GM12801 (cell line): Measurements from ENCODE around the gene LPAR4.

ENCODE experiments used
- CTCF ChIP-seq: IDR thresholded peaks from one replicate; pipeline ENCODE4 v1.5.1; 2011; ENCODE audit warnings: control low read depth; ENCODE audit not compliant: insufficient read length; ENCODE audit errors: extremely low read depth

Gene LPAR4

DNA sequence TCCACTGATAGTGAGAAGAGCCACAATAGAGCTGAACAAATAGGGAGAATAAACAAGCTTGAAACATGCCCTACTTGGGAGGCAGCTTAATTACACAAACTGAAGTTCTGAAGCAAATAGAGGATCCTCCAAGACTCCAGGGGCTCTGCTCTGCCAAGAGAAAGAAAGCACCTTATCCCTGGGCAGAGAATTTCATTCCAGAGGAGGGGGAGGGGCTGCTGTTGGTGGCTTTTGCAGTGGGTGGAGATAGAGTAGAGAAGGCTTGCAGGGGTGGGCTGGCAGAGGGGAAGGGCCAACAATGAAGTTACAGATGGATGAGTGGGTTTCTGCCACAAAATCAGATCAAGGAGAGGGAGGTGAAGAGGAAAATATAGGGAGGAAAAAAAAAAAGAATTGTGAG is 1.0 kb upstream of the LPAR4 start:
- TF ChIP-seq CTCF: no peak

DNA sequence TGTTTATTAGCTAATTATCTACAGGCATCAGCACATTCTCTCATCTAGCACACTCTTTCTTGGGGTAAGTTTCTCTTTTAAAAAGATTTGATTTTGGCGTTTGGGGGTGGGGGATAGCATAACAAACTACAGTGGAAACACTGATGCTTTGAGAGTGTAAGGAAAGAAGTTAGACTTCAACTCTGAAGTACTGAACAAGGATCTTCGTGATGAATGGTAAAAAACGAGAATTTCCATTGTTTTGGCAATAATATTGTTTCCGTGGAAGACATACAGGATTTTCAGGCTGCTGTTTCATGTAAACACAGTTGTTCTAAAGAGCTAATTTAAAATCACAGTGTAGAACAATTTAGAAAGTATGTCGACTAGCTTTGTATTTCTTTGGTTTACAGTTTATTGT is 451 bp downstream of the LPAR4 start:
- TF ChIP-seq CTCF: no peak

DNA sequence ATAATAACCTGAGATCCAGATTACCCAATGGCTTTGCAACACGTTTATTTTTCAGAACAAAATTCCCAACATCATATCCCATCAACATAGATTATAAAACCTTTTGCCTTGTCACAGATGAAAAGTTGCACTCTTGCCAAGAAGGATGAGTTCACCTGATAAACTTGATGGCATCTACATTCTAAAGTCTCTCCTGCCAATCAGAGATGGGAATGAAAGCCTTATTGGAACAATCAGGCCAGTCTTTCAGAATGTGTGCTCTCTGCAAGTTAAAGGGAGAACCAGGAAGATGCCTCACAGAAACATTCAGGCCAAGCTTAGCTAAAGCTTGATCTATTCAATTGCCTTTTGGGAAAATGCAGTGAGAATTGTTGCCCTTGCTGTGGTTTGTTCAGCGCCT is 1.3 kb downstream of the LPAR4 start:
- TF ChIP-seq CTCF: no peak

GRCh38 chrX:78753571-78753970 is 6.1 kb downstream of the LPAR4 start:
- no peak for TF ChIP-seq CTCF

GRCh38 chrX:78754917-78755316 is 7.4 kb downstream of the LPAR4 start:
- no peak for TF ChIP-seq CTCF

DNA sequence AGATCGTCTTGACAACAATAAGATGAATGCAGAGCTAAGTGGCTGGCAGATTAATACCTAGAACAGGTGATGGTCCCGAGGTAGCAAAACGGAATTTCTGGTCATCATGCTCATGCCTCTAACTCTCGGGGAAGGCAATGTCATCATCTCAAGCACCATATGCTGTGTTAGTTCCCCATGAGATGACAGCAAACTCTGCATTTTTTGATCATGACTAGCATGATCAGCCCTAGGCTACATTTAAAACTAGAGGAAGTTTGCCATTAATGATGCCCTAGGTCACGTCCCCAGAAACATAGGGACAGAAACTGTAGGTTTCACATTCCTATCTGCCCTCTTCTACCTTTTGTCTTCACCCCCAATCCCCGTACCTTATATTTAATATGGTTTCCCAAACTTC is 11.6 kb downstream of the LPAR4 start:
- no peak for TF ChIP-seq CTCF

DNA sequence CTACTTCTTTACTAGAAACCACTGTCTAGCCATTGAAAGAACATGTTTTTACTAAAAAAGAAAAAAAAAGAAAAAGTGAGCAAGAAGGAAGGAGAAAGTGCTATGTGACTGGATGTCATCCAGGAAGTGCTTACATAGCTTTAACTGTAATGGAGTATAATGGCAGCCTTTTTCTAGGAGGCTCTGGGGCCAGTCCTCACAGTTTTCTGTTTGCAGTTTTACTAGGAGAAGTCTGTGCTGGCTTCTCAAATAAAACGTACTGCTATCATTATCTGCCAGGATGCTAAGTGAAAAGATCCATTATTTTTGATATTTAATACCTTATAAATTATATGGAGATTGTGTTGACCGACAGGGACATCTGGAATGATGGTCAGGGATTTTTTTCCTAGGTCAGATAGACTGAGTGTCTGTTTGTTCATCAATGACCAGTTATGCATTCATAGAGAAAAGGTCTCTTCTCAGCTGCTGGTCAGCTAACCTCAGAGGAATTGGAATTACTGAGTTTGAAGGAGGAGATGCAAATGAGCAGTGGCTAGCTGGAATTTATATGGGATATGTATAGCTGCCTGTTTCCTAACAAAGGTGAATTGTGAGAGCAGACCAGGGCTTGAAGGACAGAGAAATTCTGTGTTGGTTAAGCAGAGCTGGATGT is 21.7 kb downstream of the LPAR4 start:
- TF ChIP-seq CTCF: no peak
